ENCODE measurements around the gene TMEM50B. TPM values are rescaled to one million over a fixed set of nuclear protein-coding genes. Genes with fewer than 3 reads are reported as not detected.

Gene TMEM50B
- total RNA-seq (2022; extraction: Qiagen RNA extraction), result 9.6 to 11.1 TPM (median 9.7 TPM) in 5 replicates

GRCh38 chr21:33479679-33480480, at the start of gene TMEM50B:
Gene TMEM50B (minus strand): TSS chr21:33479974. CDS start chr21:33468885, 11,089 bp downstream.

GRCh38 chr21:33491373-33492102, 11.8 kb upstream of the TMEM50B start, which contains the start of gene DNAJC28:
Gene DNAJC28 (minus strand): TSS chr21:33491716. CDS start chr21:33489393, 2,323 bp downstream.

GRCh38 chr21:33403128-33403785, 76.5 kb downstream of the TMEM50B start, which contains the start of gene IFNGR2:
Gene IFNGR2 (plus strand): TSS chr21:33403413. CDS start chr21:33403544, 131 bp downstream.

Other genes with a start within 250 kb of the TMEM50B start
- gene IL10RB, start 213.6 kb downstream of the TMEM50B start, total RNA-seq (2022; extraction: Qiagen RNA extraction), result 16.6 to 18.6 TPM (median 18.0 TPM) in 5 replicates
- 10.9 to 21.9 TPM (median 18.8 TPM) in 5 replicates for gene IFNAR1, start 155.0 kb downstream of the TMEM50B start, total RNA-seq (2022; extraction: Qiagen RNA extraction)
- gene IFNGR2, start 76.6 kb downstream of the TMEM50B start, total RNA-seq (2022; extraction: Qiagen RNA extraction), result 53.3 to 57.0 TPM (median 53.9 TPM) in 5 replicates
- 0.29 to 0.42 TPM (median 0.34 TPM) in 5 replicates for gene DNAJC28, start 11.7 kb upstream of the TMEM50B start, total RNA-seq (2022; extraction: Qiagen RNA extraction)
- gene GART, start 62.1 kb upstream of the TMEM50B start, total RNA-seq (2022; extraction: Qiagen RNA extraction), result 58.7 to 65.4 TPM (median 63.4 TPM) in 5 replicates
- 72.0 to 86.6 TPM (median 82.6 TPM) in 5 replicates for gene SON, start 63.1 kb upstream of the TMEM50B start, total RNA-seq (2022; extraction: Qiagen RNA extraction)
- gene DONSON, start 108.7 kb upstream of the TMEM50B start, total RNA-seq (2022; extraction: Qiagen RNA extraction), result 14.3 to 16.9 TPM (median 16.6 TPM) in 5 replicates
- gene CRYZL1, start 161.8 kb upstream of the TMEM50B start, total RNA-seq (2022; extraction: Qiagen RNA extraction), result 12.8 to 15.3 TPM (median 14.0 TPM) in 5 replicates
- 16.4 to 22.5 TPM (median 18.0 TPM) in 5 replicates for gene ITSN1, start 162.5 kb upstream of the TMEM50B start, total RNA-seq (2022; extraction: Qiagen RNA extraction)

Data from A549 treated with Mapracorat at 1 μM for 4 hours (cell line).